ENCODE results near the gene MPL. TPM values are rescaled to one million over a fixed set of nuclear protein-coding genes. Genes with fewer than 3 reads are reported as not detected.

The MPL gene
- total RNA-seq, 1 experiment from 2014 or later = not detected

DNA sequence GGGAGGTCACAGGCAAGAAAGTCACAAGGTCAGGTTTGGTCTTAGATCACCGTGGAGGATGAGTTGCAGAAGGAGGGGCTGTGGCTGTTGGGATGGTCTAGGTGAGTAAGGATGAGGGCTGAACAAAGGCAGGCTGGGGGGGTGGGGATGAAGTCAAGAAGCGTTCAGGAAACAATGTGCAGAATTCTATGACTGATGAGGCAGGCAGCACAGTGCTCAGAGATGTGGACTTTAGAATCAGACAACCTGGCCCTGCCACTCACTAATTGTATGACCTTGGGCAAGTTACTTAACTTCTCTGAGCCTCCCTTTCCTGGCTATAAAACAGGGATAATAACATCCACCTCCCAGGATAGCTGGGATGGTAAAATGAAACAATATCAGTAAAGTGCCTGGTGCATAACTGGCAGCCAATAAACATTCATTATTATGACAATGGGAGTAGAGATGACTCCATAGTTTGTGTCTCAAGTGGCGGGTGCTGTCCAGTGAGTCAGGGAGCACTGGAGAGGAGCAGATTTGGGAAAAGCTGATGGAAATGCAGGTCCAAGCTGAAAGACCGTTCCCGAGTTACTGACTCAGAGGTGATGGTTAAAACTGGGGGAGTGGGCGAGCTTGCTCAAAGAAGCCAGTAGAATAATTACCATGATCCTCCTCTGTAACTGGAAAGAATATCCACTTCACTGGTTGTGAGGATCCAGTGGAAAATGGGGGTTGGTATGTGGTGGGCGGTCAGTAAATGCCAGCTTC, 34.7 kb upstream of the MPL start:
- Histone ChIP-seq H3K27me3 (peaks cover 17% of the 10 kb centered on the region; the same call in 1 of the 2 replicates), H3K27ac (no peak overlapping the region), H3K9me3 (replicated peaks) (no peaks in the 10 kb centered on the region), H3K36me3 (no peaks in the 10 kb centered on the region), H3K4me3 (no peak overlapping the region), H3K4me1 (no peaks in the 10 kb centered on the region)
- no peak for DNase-seq

- no peak overlapping the region for H3K27ac ChIP-seq
- H3K36me3 ChIP-seq = no peaks in the 10 kb centered on the region
- peaks cover 21% of the 10 kb centered on the region; the same call in 1 of the 2 replicates for H3K27me3 ChIP-seq
- DNase-seq = no peak
- no peak overlapping the region for H3K4me3 ChIP-seq
- H3K4me1 ChIP-seq = no peaks in the 10 kb centered on the region
- H3K9me3 ChIP-seq (replicated peaks) = no peaks in the 10 kb centered on the region
Measured at GRCh38 chr1:43303471-43304313, 33.9 kb upstream of the MPL start.

DNA sequence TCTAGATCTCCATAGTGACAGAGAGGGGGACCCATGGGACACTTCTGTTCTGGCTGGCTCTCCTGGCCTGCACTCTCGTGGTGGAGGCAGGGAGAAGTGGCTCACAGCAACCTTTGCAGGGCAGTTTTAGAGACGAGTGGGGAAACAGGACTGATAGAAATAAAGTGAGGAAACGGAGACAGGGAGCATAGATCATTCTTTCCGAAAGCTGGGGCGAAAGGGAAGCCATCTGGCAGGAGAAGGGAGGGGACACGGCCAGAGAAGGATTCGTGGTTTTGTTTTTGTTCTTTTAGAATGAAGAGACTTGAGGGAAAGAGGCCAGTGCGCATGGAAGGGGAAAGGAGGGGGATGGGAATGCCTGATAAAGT, 33.3 kb upstream of the MPL start:
- Histone ChIP-seq H3K27me3 (peaks cover 25% of the 10 kb centered on the region; the same call in 1 of the 2 replicates), H3K4me1 (no peaks in the 10 kb centered on the region), H3K4me3 (no peak overlapping the region), H3K27ac (no peak overlapping the region), H3K36me3 (no peaks in the 10 kb centered on the region), H3K9me3 (replicated peaks) (no peaks in the 10 kb centered on the region)
- no peak for DNase-seq

GRCh38 chr1:43304771-43305300, 32.8 kb upstream of the MPL start:
- DNase-seq = no peak
- peaks cover 25% of the 10 kb centered on the region; the same call in 1 of the 2 replicates for H3K27me3 ChIP-seq
- H3K36me3 ChIP-seq = no peaks in the 10 kb centered on the region
- no peaks in the 10 kb centered on the region for H3K9me3 ChIP-seq (replicated peaks)
- no peak overlapping the region for H3K4me3 ChIP-seq
- no peaks in the 10 kb centered on the region for H3K4me1 ChIP-seq
- no peak overlapping the region for H3K27ac ChIP-seq

GRCh38 chr1:43305461-43305860, 32.2 kb upstream of the MPL start:
- Histone ChIP-seq H3K36me3 (no peaks in the 10 kb centered on the region), H3K4me1 (no peaks in the 10 kb centered on the region), H3K27me3 (peaks cover 25% of the 10 kb centered on the region; the same call in 1 of the 2 replicates), H3K4me3 (no peak overlapping the region), H3K9me3 (replicated peaks) (no peaks in the 10 kb centered on the region), H3K27ac (no peak overlapping the region)
- no peak for DNase-seq

- Histone ChIP-seq H3K27me3 (peaks cover 25% of the 10 kb centered on the region; the same call in 1 of the 2 replicates), H3K27ac (no peak overlapping the region), H3K4me1 (no peaks in the 10 kb centered on the region), H3K36me3 (no peaks in the 10 kb centered on the region), H3K4me3 (no peak overlapping the region), H3K9me3 (replicated peaks) (no peaks in the 10 kb centered on the region)
- no peak for DNase-seq
Measured at GRCh38 chr1:43305926-43306687, 31.5 kb upstream of the MPL start.

GRCh38 chr1:43306688-43307457, 30.7 kb upstream of the MPL start:
- Histone ChIP-seq H3K4me3 (no peak overlapping the region), H3K27ac (no peak overlapping the region), H3K9me3 (replicated peaks) (no peaks in the 10 kb centered on the region), H3K27me3 (peaks cover 23% of the 10 kb centered on the region; the same call in 1 of the 2 replicates), H3K4me1 (no peaks in the 10 kb centered on the region), H3K36me3 (no peaks in the 10 kb centered on the region)
- no peak for DNase-seq

DNA sequence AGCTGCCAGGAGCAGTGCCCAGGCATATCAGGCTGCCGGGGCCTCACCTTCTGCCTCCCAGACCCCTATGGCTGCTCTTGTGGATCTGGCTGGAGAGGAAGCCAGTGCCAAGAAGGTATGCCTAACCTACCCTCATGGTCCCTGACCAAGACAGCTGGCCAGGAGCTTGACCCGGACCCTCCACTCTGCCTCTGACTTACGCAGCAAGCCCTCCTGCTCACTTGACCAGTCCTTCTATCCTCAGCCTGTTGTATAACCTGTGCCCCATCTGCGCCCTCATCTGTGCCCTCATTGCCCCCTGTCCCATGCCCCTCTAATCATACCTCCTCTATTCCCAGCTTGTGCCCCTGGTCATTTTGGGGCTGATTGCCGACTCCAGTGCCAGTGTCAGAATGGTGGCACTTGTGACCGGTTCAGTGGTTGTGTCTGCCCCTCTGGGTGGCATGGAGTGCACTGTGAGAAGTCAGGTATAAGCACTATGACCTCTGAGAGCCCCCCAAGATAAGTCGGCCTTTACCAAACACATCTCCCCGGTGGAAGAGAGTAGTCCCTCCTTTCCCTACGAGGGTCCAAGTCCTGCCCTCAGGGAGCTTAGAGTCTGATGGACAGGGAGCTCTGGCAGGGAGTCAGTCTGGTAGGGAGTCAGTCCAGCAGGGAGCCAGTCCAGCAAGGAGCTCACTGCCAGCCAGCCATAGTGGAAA, 30.0 kb upstream of the MPL start:
- H3K4me3 ChIP-seq = no peak overlapping the region
- H3K9me3 ChIP-seq (replicated peaks) = no peaks in the 10 kb centered on the region
- H3K27ac ChIP-seq = no peak overlapping the region
- no peaks in the 10 kb centered on the region for H3K36me3 ChIP-seq
- no peak for DNase-seq
- no peaks in the 10 kb centered on the region for H3K4me1 ChIP-seq
- H3K27me3 ChIP-seq = peaks cover 21% of the 10 kb centered on the region; the same call in 1 of the 2 replicates

DNA sequence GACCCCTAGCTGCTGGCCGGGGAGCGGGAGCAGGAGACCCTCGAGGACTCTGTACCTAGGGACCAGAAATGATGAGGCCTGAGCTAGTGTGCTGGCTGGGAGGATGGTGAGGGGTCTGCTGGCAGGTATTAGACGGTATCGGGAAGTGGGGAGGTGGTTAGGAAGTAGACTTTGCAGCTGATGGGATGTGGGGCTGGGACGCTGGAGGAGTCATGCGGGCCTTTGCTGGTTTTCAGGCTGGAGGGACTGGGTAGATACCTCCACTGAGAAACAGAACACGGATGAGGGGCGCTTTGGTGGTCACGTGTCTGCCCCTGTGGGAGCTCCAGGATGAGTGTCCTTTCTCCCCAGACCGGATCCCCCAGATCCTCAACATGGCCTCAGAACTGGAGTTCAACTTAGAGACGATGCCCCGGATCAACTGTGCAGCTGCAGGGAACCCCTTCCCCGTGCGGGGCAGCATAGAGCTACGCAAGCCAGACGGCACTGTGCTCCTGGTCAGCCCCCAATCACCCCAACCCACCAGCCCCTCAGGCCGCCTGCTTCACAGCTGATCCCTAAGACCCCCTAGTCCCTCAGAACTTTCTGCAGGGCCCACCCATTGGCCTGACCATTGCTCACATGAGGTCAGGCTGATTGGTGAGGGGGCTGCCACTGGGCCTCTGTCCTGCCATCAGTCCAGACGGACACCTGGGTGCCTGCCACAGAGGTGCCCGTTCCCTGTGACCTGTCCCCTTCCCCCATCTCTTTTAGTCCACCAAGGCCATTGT, 28.8 kb upstream of the MPL start:
- Histone ChIP-seq H3K4me3 (no peak overlapping the region), H3K36me3 (no peaks in the 10 kb centered on the region), H3K27ac (no peak overlapping the region), H3K4me1 (no peaks in the 10 kb centered on the region), H3K9me3 (replicated peaks) (no peaks in the 10 kb centered on the region), H3K27me3 (peaks cover 21% of the 10 kb centered on the region; the same call in 1 of the 2 replicates)
- DNase-seq = no peak

- Histone ChIP-seq H3K27ac (no peak overlapping the region), H3K36me3 (no peaks in the 10 kb centered on the region), H3K9me3 (replicated peaks) (no peaks in the 10 kb centered on the region), H3K4me3 (no peak overlapping the region), H3K4me1 (no peaks in the 10 kb centered on the region), H3K27me3 (peaks cover 21% of the 10 kb centered on the region; the same call in 1 of the 2 replicates)
- DNase-seq = no peak
Measured at GRCh38 chr1:43309405-43310025, 28.1 kb upstream of the MPL start.

GRCh38 chr1:43311521-43311920, 26.1 kb upstream of the MPL start:
- Histone ChIP-seq H3K9me3 (replicated peaks) (no peaks in the 10 kb centered on the region), H3K27me3 (peaks cover 17% of the 10 kb centered on the region; the same call in 1 of the 2 replicates), H3K36me3 (no peaks in the 10 kb centered on the region), H3K4me3 (no peak overlapping the region), H3K4me1 (no peaks in the 10 kb centered on the region), H3K27ac (no peak overlapping the region)
- no peak for DNase-seq

DNA sequence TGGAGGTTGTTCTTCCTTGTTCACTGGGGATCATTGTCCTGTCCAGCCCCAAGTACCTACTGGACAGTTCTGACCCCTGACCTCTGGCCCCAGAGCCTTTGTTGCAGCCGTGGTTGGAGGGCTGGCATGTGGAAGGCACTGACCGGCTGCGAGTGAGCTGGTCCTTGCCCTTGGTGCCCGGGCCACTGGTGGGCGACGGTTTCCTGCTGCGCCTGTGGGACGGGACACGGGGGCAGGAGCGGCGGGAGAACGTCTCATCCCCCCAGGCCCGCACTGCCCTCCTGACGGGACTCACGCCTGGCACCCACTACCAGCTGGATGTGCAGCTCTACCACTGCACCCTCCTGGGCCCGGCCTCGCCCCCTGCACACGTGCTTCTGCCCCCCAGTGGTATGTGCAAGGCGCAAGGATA, 25.4 kb upstream of the MPL start:
- Histone ChIP-seq H3K9me3 (replicated peaks) (no peaks in the 10 kb centered on the region), H3K27ac (no peak overlapping the region), H3K4me1 (no peaks in the 10 kb centered on the region), H3K27me3 (peaks cover 14% of the 10 kb centered on the region; the same call in 1 of the 2 replicates), H3K4me3 (no peak overlapping the region), H3K36me3 (no peaks in the 10 kb centered on the region)
- DNase-seq = no peak

Measured in SJCRH30 (cell line).